Calu3 (cell line): ENCODE data around the gene CPNE9. TPM values are rescaled to one million over a fixed set of nuclear protein-coding genes. Genes with fewer than 3 reads are reported as not detected.

Experiments
- BruUV-seq: library from RNA; stranded (reverse); fragments of 400-500 nt; replicated peaks from 2 replicates; lab custom pipeline; 2021; lab: Mats Ljungman, UMichigan
- CTCF ChIA-PET: fragments of 300-600 bp; sonication (Branson Sonifier 250); formaldehyde crosslinking; loops from one replicate; lab custom pipeline; 2022; ENCODE audit warnings: antibody characterized with exemption; lab: Charles Lee
- DNase-seq: peaks from one replicate; pipeline ENCODE4 v3.0.0; 2022
- H3K27ac Mint-ChIP-seq: one replicate; pipeline ENCODE4 v1.8.0; 2022; ENCODE audit warnings: mixed read lengths; ENCODE audit not compliant: unreplicated experiment
- H3K27me3 Mint-ChIP-seq: one replicate; pipeline ENCODE4 v1.8.0; 2022; ENCODE audit warnings: mixed read lengths; ENCODE audit not compliant: unreplicated experiment
- H3K36me3 Mint-ChIP-seq: one replicate; pipeline ENCODE4 v1.8.0; 2022; ENCODE audit warnings: mild to moderate bottlenecking, moderate library complexity, mixed read lengths; ENCODE audit not compliant: insufficient read depth, unreplicated experiment
- H3K4me1 Mint-ChIP-seq: one replicate; pipeline ENCODE4 v1.8.0; 2022; ENCODE audit warnings: mild to moderate bottlenecking, low read depth, mixed read lengths; ENCODE audit not compliant: unreplicated experiment
- H3K4me3 Mint-ChIP-seq: one replicate; pipeline ENCODE4 v1.8.0; 2022; ENCODE audit warnings: mild to moderate bottlenecking, low read depth, moderate library complexity, mixed read lengths; ENCODE audit not compliant: unreplicated experiment
- H3K9me3 Mint-ChIP-seq: one replicate; pipeline ENCODE4 v1.8.0; 2022; ENCODE audit warnings: low read depth, mixed read lengths; ENCODE audit not compliant: unreplicated experiment
- CTCF ChIP-seq: fragments of 200-600 bp; IDR thresholded peaks from one replicate; pipeline ENCODE4 v1.8.0; 2022; ENCODE audit warnings: antibody characterized with exemption; ENCODE audit not compliant: unreplicated experiment
- intact Hi-C: fragments of 100-400 bp; cut with micrococcal nuclease; formaldehyde crosslinking; loops from one replicate; pipeline ENCODE4 v1.10.0; 2022; ENCODE audit not compliant: unreplicated experiment
- total RNA-seq: library from RNA; stranded (reverse); gene quantifications from 2 replicates; pipeline ENCODE4 v1.2.3, GENCODE V29; 2022

CPNE9 gene
- total RNA-seq, 1 experiment from 2014 or later = not detected

DNA sequence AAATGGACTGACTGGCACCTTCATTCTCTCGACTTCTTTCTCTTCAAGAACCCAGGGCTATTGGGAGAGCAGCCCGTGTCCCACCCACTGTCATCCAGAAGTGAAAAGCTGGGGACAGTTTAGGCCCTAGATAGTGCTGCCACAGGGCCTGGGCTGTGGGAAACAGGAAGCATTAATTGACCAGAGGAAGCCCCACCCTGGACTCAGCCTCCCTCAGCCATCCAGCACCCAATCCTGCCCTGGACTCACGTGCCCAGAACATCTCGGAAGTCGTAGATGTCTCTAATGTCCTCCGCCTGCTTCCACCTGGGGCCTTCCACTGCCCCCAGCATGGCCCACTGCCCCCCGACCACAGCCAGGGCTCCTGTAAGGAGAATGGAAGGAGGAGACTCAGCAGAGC is 63.8 kb downstream of the CPNE9 start:
- no TSS peak for BruUV-seq
- Mint-ChIP-seq H3K9me3 (no peaks in the 10 kb centered on the region), H3K36me3 (peaks cover 31% of the 10 kb centered on the region), H3K4me1 (peaks cover 20% of the 10 kb centered on the region), H3K4me3 (no peak overlapping the region), H3K27me3 (no peaks in the 10 kb centered on the region), H3K27ac (no peak overlapping the region)
- no peak for DNase-seq
- CTCF ChIA-PET = interaction anchor here (0.7 kb wide), 1 partner anchor 373 kb away, joined by 3 read pairs; no protein-coding TSS in a partner anchor
- TF ChIP-seq CTCF = no peak
- intact Hi-C loops = no loop called here

GRCh38 chr3:9768141-9768775 is 64.6 kb downstream of the CPNE9 start:
- H3K4me3 Mint-ChIP-seq = no peak overlapping the region
- no peak for DNase-seq
- BruUV-seq = no TSS peak
- CTCF ChIA-PET = interaction anchor here (0.9 kb wide), 1 partner anchor 14 kb away, joined by 4 read pairs; no protein-coding TSS in a partner anchor
- H3K9me3 Mint-ChIP-seq = no peaks in the 10 kb centered on the region
- H3K4me1 Mint-ChIP-seq = peaks cover 20% of the 10 kb centered on the region
- peaks cover 27% of the 10 kb centered on the region for H3K36me3 Mint-ChIP-seq
- no peak overlapping the region for H3K27ac Mint-ChIP-seq
- no peaks in the 10 kb centered on the region for H3K27me3 Mint-ChIP-seq
- intact Hi-C loops = no loop called here
- no peak for TF ChIP-seq CTCF

DNA sequence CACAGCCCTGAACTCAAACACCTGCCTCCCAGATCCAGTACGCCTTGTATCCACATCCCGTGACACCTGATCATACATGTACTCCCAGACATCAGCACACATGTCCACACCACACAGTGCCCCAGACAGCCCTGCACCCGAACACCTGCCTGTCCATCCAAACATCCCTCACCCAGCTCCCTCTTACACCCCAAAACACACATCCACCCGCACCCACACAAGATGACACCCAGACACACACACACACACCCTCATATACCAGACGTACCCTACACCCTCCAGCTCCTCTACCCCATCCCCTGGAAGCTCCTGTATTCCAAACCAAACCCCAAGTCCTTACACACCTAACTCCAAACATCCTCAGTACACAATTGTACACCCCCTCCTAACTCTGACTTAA is 65.4 kb downstream of the CPNE9 start:
- Mint-ChIP-seq H3K9me3 (no peaks in the 10 kb centered on the region), H3K36me3 (peaks cover 27% of the 10 kb centered on the region), H3K4me1 (peaks cover 20% of the 10 kb centered on the region), H3K4me3 (peak overlapping the region; percentile 73), H3K27me3 (no peaks in the 10 kb centered on the region), H3K27ac (peak overlapping the region; percentile 68)
- CTCF ChIA-PET = no interaction called here
- no peak for DNase-seq
- BruUV-seq = no TSS peak
- intact Hi-C loops = no loop called here
- no peak for TF ChIP-seq CTCF

DNA sequence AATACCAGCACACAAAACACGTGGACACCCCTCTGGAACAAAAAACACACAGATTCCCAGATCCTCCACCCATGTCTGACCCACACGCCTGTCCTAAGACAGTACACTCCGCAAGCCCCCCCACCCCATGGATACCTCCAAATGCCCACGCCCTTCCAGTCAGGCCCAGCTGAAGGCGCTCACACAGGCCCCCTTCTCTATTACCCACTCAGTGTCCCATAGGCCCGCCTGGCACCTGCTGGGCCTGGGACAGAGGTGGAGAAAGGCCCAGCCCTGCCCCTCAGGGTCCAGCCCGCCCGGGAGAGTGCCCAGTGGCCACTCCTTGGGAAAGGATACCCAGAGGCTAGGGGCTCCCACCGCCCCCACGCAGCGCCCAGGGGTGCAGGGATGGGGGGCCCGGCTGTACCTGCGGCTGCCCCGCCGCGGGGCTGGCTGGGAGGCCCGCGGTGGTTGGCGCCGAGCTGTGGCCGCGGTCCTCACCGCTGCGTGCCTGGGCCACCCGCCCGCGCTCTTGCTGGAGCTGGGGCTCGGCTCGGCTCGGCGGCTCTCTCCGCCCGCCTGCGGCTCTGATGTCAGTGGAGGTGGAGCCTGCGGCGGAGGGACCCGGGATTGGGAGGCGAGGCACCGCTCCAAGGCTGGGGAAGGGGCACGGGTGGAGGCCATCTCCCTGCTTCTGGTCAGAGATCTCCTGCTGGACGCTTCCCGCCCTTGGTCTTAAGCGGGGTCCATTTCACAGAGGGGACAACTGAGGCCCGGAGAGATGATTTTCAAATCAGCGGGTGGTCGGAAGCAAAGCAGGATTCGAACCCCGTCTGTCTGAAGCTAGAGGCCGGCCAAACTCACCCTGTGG is 66.0 kb downstream of the CPNE9 start, which contains the start of gene CAMK1:
CAMK1 (minus strand) TSS at position 522 of the 850 bp plus-strand sequence. CDS start 2,198 bp downstream, outside the sequence.
- peak within 1 kb of the TSS; percentile 68 for H3K27ac Mint-ChIP-seq
- BruUV-seq = no TSS peak
- no peaks in the 10 kb centered on the region for H3K27me3 Mint-ChIP-seq

More for the DNA sequence above, 66.0 kb downstream of the CPNE9 start, which contains the start of gene CAMK1:
- TF ChIP-seq CTCF = no peak
- intact Hi-C loops = no loop called here
- peak; percentile 73 for DNase-seq
- Mint-ChIP-seq H3K4me3 (peak within 1 kb of the TSS; percentile 73), H3K9me3 (no peaks in the 10 kb centered on the region), H3K36me3 (peaks cover 27% of the 10 kb centered on the region), H3K4me1 (peaks cover 20% of the 10 kb centered on the region)
- CTCF ChIA-PET = no interaction called here
